C4-2B (cell line): Measurements from ENCODE around the gene MMP8.
"Not testable (repeated sequence)": the region's sequence is repeated elsewhere in the genome, so short reads cannot be mapped to it uniquely, and the experiment has no call there.

ENCODE experiments used
- H3K27ac ChIP-seq: fragments of 450-650 bp; 2 replicates; pipeline ENCODE4 v1.5.1; 2017
- CTCF ChIP-seq: fragments of 450-650 bp; conservative IDR thresholded peaks from 2 replicates; pipeline ENCODE4 v1.5.1; 2017; ENCODE audit warnings: mild to moderate bottlenecking
- ZFX ChIP-seq: fragments of 450-650 bp; IDR thresholded peaks from 2 replicates; pipeline ENCODE4 v1.6.1; 2017

MMP8 gene

GRCh38 chr11:102734650-102735049, 9.9 kb upstream of the MMP8 start:
- no peak for TF ChIP-seq ZFX
- no peak for TF ChIP-seq CTCF
- H3K27ac ChIP-seq: no peak overlapping the region

GRCh38 chr11:102733232-102733875, 8.6 kb upstream of the MMP8 start:
- no peak for TF ChIP-seq ZFX
- peak; percentile 99 for TF ChIP-seq CTCF
- H3K27ac ChIP-seq: no peak overlapping the region

GRCh38 chr11:102730944-102731343, 6.2 kb upstream of the MMP8 start:
- not testable (repeated sequence) for H3K27ac ChIP-seq

- TF ChIP-seq CTCF (no peak), ZFX (no peak)
- no peak overlapping the region for H3K27ac ChIP-seq
Observed at GRCh38 chr11:102729849-102730815, 5.4 kb upstream of the MMP8 start.

GRCh38 chr11:102727890-102728289, 3.1 kb upstream of the MMP8 start:
- TF ChIP-seq ZFX (no peak), CTCF (no peak)
- no peak overlapping the region for H3K27ac ChIP-seq

- H3K27ac ChIP-seq: no peak overlapping the region
- TF ChIP-seq ZFX: no peak
- no peak for TF ChIP-seq CTCF
Observed at GRCh38 chr11:102722821-102723220, 1.9 kb downstream of the MMP8 start.

GRCh38 chr11:102719620-102720277, 5.0 kb downstream of the MMP8 start:
- no peak for TF ChIP-seq CTCF
- no peak for TF ChIP-seq ZFX
- no peak overlapping the region for H3K27ac ChIP-seq
